ENCODE measurements around the gene HMGCR.

Gene HMGCR

GRCh38 chr5:75363111-75363510, 26.1 kb downstream of the HMGCR start:
- Histone ChIP-seq H3K9ac (ENCODE audit: low read length) (no peak overlapping the region), H3K27ac (ENCODE audit: low read length, poor library complexity, severe bottlenecking) (no peak overlapping the region), H3K9me3 (ENCODE audit: control insufficient read depth, low read length) (no peaks in the 10 kb centered on the region), H2BK120ac (ENCODE audit: low read depth, low read length) (no peak overlapping the region), H3K18ac (ENCODE audit: low read depth in 1 of 2, low read length in 2 of 2) (no peak overlapping the region), H3K36me3 (ENCODE audit: control insufficient read depth in 1 of 2, insufficient read depth in 2 of 2, low read depth in 1 of 2, low read length in 2 of 2) (peaks cover 13 to 51% of the 10 kb centered on the region in 2 experiments), H3K4ac (ENCODE audit: low read depth in 1 of 2, low read length in 2 of 2) (no peak overlapping the region), H2BK5ac (ENCODE audit: low read depth, low read length, poor library complexity, severe bottlenecking) (no peak overlapping the region), H2AFZ (ENCODE audit: low read depth, low read length) (no peak overlapping the region), H4K91ac (ENCODE audit: low read length) (no peak overlapping the region), H3K4me1 (ENCODE audit: control insufficient read depth, insufficient read depth, low read depth, low read length) (peaks cover 6% of the 10 kb centered on the region), H2BK12ac (ENCODE audit: low read length in 2 of 2) (no peak overlapping the region), H4K8ac (ENCODE audit: low read length) (no peak overlapping the region), H3K27me3 (ENCODE audit: control insufficient read depth in 1 of 2, insufficient read depth in 1 of 2, low read length in 2 of 2) (no peaks in the 10 kb centered on the region), H2BK15ac (ENCODE audit: low read depth, poor library complexity, severe bottlenecking) (no peak overlapping the region), H3K4me3 (ENCODE audit: insufficient read depth in 1 of 2, low read depth in 1 of 2, low read length in 2 of 2) (no peak overlapping the region), H3K14ac (ENCODE audit: low read length in 2 of 2) (no peak overlapping the region), H3K4me2 (ENCODE audit: low read length, poor library complexity, severe bottlenecking) (no peak overlapping the region), H2AK5ac (ENCODE audit: low read length, severe bottlenecking) (no peak overlapping the region), H3K23ac (ENCODE audit: low read length in 2 of 2) (no peak overlapping the region), H3K79me1 (replicated peaks; ENCODE audit: low read length, poor library complexity, severe bottlenecking) (peaks cover 6% of the 10 kb centered on the region)
- 94% methylated on average over 5 of the region's 5 CpGs for WGBS
- no peak for DNase-seq

GRCh38 chr5:75363726-75364495, 26.9 kb downstream of the HMGCR start:
- Histone ChIP-seq H3K4ac (ENCODE audit: low read depth in 1 of 2, low read length in 2 of 2) (no peak overlapping the region), H3K23ac (ENCODE audit: low read length in 2 of 2) (no peak overlapping the region)

GRCh38 chr5:75364571-75365280, 27.7 kb downstream of the HMGCR start:
- Histone ChIP-seq H3K14ac (ENCODE audit: low read length in 2 of 2) (no peak overlapping the region), H3K23ac (ENCODE audit: low read length in 2 of 2) (no peak overlapping the region), H2AFZ (ENCODE audit: low read depth, low read length) (no peak overlapping the region), H3K79me1 (replicated peaks; ENCODE audit: low read length, poor library complexity, severe bottlenecking) (peaks cover 6% of the 10 kb centered on the region), H3K27me3 (ENCODE audit: control insufficient read depth in 1 of 2, insufficient read depth in 1 of 2, low read length in 2 of 2) (no peaks in the 10 kb centered on the region), H3K4ac (ENCODE audit: low read depth in 1 of 2, low read length in 2 of 2) (no peak overlapping the region), H3K9ac (ENCODE audit: low read length) (no peak overlapping the region), H3K27ac (ENCODE audit: low read length, poor library complexity, severe bottlenecking) (peak overlapping the region; percentile 17), H2BK12ac (ENCODE audit: low read length in 2 of 2) (no peak overlapping the region), H2BK120ac (ENCODE audit: low read depth, low read length) (no peak overlapping the region), H2AK5ac (ENCODE audit: low read length, severe bottlenecking) (no peak overlapping the region), H2BK15ac (ENCODE audit: low read depth, poor library complexity, severe bottlenecking) (no peak overlapping the region), H4K91ac (ENCODE audit: low read length) (no peak overlapping the region), H3K4me2 (ENCODE audit: low read length, poor library complexity, severe bottlenecking) (no peak overlapping the region), H3K4me1 (ENCODE audit: control insufficient read depth, insufficient read depth, low read depth, low read length) (peaks cover 6% of the 10 kb centered on the region), H3K18ac (ENCODE audit: low read depth in 1 of 2, low read length in 2 of 2) (no peak overlapping the region), H2BK5ac (ENCODE audit: low read depth, low read length, poor library complexity, severe bottlenecking) (no peak overlapping the region), H3K9me3 (ENCODE audit: control insufficient read depth, low read length) (no peaks in the 10 kb centered on the region), H3K36me3 (ENCODE audit: control insufficient read depth in 1 of 2, insufficient read depth in 2 of 2, low read depth in 1 of 2, low read length in 2 of 2) (peaks cover 9 to 43% of the 10 kb centered on the region in 2 experiments), H3K4me3 (ENCODE audit: insufficient read depth in 1 of 2, low read depth in 1 of 2, low read length in 2 of 2) (no peak overlapping the region), H4K8ac (ENCODE audit: low read length) (no peak overlapping the region)
- WGBS = 99% methylated on average over 6 of the region's 7 CpGs
- no peak for DNase-seq

More at GRCh38 chr5:75363726-75364495, 26.9 kb downstream of the HMGCR start:
- Histone ChIP-seq H2BK15ac (ENCODE audit: low read depth, poor library complexity, severe bottlenecking) (no peak overlapping the region), H4K91ac (ENCODE audit: low read length) (no peak overlapping the region), H3K36me3 (ENCODE audit: control insufficient read depth in 1 of 2, insufficient read depth in 2 of 2, low read depth in 1 of 2, low read length in 2 of 2) (peaks cover 13 to 43% of the 10 kb centered on the region in 2 experiments), H3K79me1 (replicated peaks; ENCODE audit: low read length, poor library complexity, severe bottlenecking) (peaks cover 6% of the 10 kb centered on the region), H3K4me2 (ENCODE audit: low read length, poor library complexity, severe bottlenecking) (no peak overlapping the region), H2BK120ac (ENCODE audit: low read depth, low read length) (no peak overlapping the region), H3K4me1 (ENCODE audit: control insufficient read depth, insufficient read depth, low read depth, low read length) (peaks cover 6% of the 10 kb centered on the region), H2AFZ (ENCODE audit: low read depth, low read length) (no peak overlapping the region), H2BK5ac (ENCODE audit: low read depth, low read length, poor library complexity, severe bottlenecking) (no peak overlapping the region), H3K9me3 (ENCODE audit: control insufficient read depth, low read length) (no peaks in the 10 kb centered on the region), H3K9ac (ENCODE audit: low read length) (no peak overlapping the region), H3K14ac (ENCODE audit: low read length in 2 of 2) (no peak overlapping the region), H3K27me3 (ENCODE audit: control insufficient read depth in 1 of 2, insufficient read depth in 1 of 2, low read length in 2 of 2) (no peaks in the 10 kb centered on the region), H2AK5ac (ENCODE audit: low read length, severe bottlenecking) (no peak overlapping the region), H3K4me3 (ENCODE audit: insufficient read depth in 1 of 2, low read depth in 1 of 2, low read length in 2 of 2) (no peak overlapping the region), H3K27ac (ENCODE audit: low read length, poor library complexity, severe bottlenecking) (no peak overlapping the region), H2BK12ac (ENCODE audit: low read length in 2 of 2) (no peak overlapping the region), H3K18ac (ENCODE audit: low read depth in 1 of 2, low read length in 2 of 2) (no peak overlapping the region), H4K8ac (ENCODE audit: low read length) (no peak overlapping the region)
- WGBS = 95% methylated on average over 8 of the region's 8 CpGs
- DNase-seq = peak; percentile 15

- Histone ChIP-seq H3K23ac (ENCODE audit: low read length in 2 of 2) (no peak overlapping the region), H4K8ac (ENCODE audit: low read length) (no peak overlapping the region), H3K4me2 (ENCODE audit: low read length, poor library complexity, severe bottlenecking) (no peak overlapping the region), H2BK12ac (ENCODE audit: low read length in 2 of 2) (no peak overlapping the region), H4K91ac (ENCODE audit: low read length) (no peak overlapping the region), H3K9me3 (ENCODE audit: control insufficient read depth, low read length) (no peaks in the 10 kb centered on the region), H3K27ac (ENCODE audit: low read length, poor library complexity, severe bottlenecking) (no peak overlapping the region), H2AFZ (ENCODE audit: low read depth, low read length) (no peak overlapping the region), H3K4me3 (ENCODE audit: insufficient read depth in 1 of 2, low read depth in 1 of 2, low read length in 2 of 2) (no peak overlapping the region), H3K4me1 (ENCODE audit: control insufficient read depth, insufficient read depth, low read depth, low read length) (peaks cover 6% of the 10 kb centered on the region), H3K9ac (ENCODE audit: low read length) (no peak overlapping the region), H2BK15ac (ENCODE audit: low read depth, poor library complexity, severe bottlenecking) (no peak overlapping the region), H3K4ac (ENCODE audit: low read depth in 1 of 2, low read length in 2 of 2) (no peak overlapping the region), H2AK5ac (ENCODE audit: low read length, severe bottlenecking) (no peak overlapping the region), H3K36me3 (ENCODE audit: control insufficient read depth in 1 of 2, insufficient read depth in 2 of 2, low read depth in 1 of 2, low read length in 2 of 2) (peaks cover 6 to 32% of the 10 kb centered on the region in 2 experiments), H2BK120ac (ENCODE audit: low read depth, low read length) (no peak overlapping the region), H3K18ac (ENCODE audit: low read depth in 1 of 2, low read length in 2 of 2) (no peak overlapping the region), H2BK5ac (ENCODE audit: low read depth, low read length, poor library complexity, severe bottlenecking) (no peak overlapping the region), H3K14ac (ENCODE audit: low read length in 2 of 2) (no peak overlapping the region), H3K27me3 (ENCODE audit: control insufficient read depth in 1 of 2, insufficient read depth in 1 of 2, low read length in 2 of 2) (no peaks in the 10 kb centered on the region), H3K79me1 (replicated peaks; ENCODE audit: low read length, poor library complexity, severe bottlenecking) (peaks cover 1% of the 10 kb centered on the region)
- peak; percentile 15 for DNase-seq
- WGBS = 23% methylated on average over 1 of the region's 1 CpG
Observed at GRCh38 chr5:75365740-75366139, 28.7 kb downstream of the HMGCR start.
